Large intestine (tissue), 3 donors: ENCODE results near the gene ROBO2. TPM values are rescaled to one million over a fixed set of nuclear protein-coding genes. Genes with fewer than 3 reads are reported as not detected.

ENCODE experiments used
- DNase-seq, 2 donors: peaks; one replicate each; pipeline versions ENCODE4 v3.0.0 to v3.0.0-alpha.2; 2013
- H3K27ac ChIP-seq: one replicate; pipeline ENCODE4 v1.5.1; 2013; ENCODE audit warnings: low read length
- H3K27me3 ChIP-seq: 2 replicates; pipeline ENCODE4 v1.6.1; 2013; ENCODE audit warnings: low read length; ENCODE audit not compliant: control insufficient read depth, insufficient read depth
- H3K36me3 ChIP-seq: 2 replicates; pipeline ENCODE4 v1.6.1; 2013; ENCODE audit warnings: low read length; ENCODE audit not compliant: control insufficient read depth, insufficient read depth
- H3K4me1 ChIP-seq: one replicate; pipeline ENCODE4 v1.6.1; 2013; ENCODE audit warnings: low read length; ENCODE audit not compliant: control insufficient read depth, insufficient read depth
- H3K4me3 ChIP-seq: one replicate; pipeline ENCODE4 v1.5.1; 2013; ENCODE audit warnings: low read length
- H3K9me3 ChIP-seq: one replicate; pipeline ENCODE4 v1.6.1; 2013; ENCODE audit warnings: mild to moderate bottlenecking, low read depth, low read length, moderate library complexity; ENCODE audit not compliant: control insufficient read depth
- WGBS: methylation state at CpG from one replicate; pipeline ENCODE4 v1.1.5; 2013; ENCODE audit warnings: low lambda C conversion rate; ENCODE audit not compliant: insufficient coverage; 5-methylcytosine and 5-hydroxymethylcytosine counted together
- polyA plus RNA-seq: library from polyadenylated mRNA; unstranded; fragments of 120-200 nt; gene quantifications from one replicate; pipeline ENCODE4 v1.2.1, GENCODE V29; 2013

Gene ROBO2
- polyA plus RNA-seq, 1 donor: 9.6 TPM

DNA sequence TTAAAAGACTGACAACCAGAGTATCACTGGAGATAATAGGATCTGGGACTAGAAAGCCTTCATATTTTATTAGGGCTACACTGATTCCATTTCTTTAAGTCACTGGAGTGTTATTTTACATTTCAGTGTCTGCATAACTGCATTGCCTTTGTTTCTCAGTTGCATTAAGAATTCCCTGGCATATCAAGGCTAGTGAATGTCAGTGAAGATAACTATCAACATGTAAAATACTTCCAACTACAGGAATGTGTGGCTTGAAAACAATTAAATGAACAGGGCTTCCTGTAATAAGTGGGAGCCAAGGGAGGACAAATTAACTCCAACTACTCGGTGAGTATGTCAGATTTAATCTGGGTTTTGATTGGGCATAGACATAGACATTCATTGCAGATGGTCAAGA, 628.5 kb downstream of the ROBO2 start:
- no peaks in the 10 kb centered on the region for H3K36me3 ChIP-seq
- no CpG with 5 or more reads among the region's 1 CpG for whole genome bisulfite sequencing

DNA sequence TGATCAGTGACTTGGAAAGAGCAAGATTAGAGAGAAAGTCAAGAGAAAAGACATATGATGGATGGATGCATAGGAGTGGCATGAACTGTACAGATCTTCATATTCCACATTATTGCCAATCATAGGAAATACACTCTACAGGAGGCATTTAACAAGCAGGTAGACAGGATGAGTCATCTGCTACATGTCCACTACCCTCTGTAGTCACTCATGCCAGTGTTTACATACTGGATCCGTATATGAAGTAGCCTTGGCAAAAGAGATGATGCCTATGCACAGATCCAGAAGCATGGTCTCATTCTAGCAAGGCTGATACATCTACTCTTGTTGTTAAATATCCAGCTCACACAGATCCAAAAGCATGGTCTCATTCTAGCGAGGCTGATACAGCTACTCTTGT, 632.1 kb downstream of the ROBO2 start:
- WGBS: no CpG with 5 or more reads among the region's 2 CpGs
- Histone ChIP-seq H3K4me1 (no peaks in the 10 kb centered on the region), H3K27ac (no peak overlapping the region), H3K27me3 (no peaks in the 10 kb centered on the region), H3K36me3 (no peaks in the 10 kb centered on the region), H3K4me3 (no peak overlapping the region), H3K9me3 (no peaks in the 10 kb centered on the region)
- no peak for DNase-seq

More for the DNA sequence above, 628.5 kb downstream of the ROBO2 start:
- Histone ChIP-seq H3K27me3 (no peaks in the 10 kb centered on the region), H3K4me3 (no peak overlapping the region), H3K27ac (no peak overlapping the region), H3K9me3 (no peaks in the 10 kb centered on the region), H3K4me1 (no peaks in the 10 kb centered on the region)
- no peak for DNase-seq

DNA sequence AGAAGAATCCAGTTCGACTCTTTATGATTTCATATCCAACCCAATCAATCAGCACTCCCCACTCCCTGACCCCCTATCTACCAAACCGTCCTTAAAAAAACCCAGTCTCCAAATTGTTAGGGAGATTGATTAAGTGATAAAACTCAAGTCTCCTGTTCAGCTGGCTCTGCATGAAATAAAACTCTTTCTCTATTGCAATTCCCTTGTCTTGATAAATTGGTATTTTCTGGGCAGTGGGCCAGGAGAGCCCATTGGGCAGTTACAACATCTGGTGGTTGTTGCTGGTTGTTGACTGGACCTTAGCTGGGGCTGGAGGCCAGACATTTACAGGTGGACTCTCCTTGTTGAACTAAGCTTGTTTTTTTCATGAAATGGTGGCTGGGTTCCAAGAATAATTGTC, 642.3 kb downstream of the ROBO2 start:
- no peak for DNase-seq
- H3K27me3 ChIP-seq: no peaks in the 10 kb centered on the region
- no peaks in the 10 kb centered on the region for H3K4me1 ChIP-seq
- WGBS: no CpG with 5 or more reads among the region's 2 CpGs
- H3K9me3 ChIP-seq: no peaks in the 10 kb centered on the region
- no peak overlapping the region for H3K27ac ChIP-seq
- no peaks in the 10 kb centered on the region for H3K36me3 ChIP-seq
- H3K4me3 ChIP-seq: no peak overlapping the region

DNA sequence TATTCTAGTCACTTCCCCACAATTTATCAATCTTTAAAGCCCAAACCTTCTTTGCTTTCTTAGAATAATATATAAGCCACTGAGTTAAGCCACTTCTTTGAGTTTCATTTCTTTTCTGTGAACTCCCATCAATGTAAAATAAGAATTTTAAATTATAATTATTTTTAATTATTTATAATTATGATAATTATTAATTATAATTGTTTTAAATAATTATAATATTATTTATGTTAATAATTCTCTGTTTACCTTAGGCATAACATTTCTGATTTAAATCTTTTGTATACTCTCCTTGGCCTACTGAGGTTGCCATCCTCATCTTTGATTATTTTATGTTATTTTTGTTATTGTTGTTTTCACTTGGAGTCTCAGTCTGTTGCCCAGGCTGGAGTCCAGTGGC, 644.2 kb downstream of the ROBO2 start:
- no peaks in the 10 kb centered on the region for H3K36me3 ChIP-seq
- no peaks in the 10 kb centered on the region for H3K9me3 ChIP-seq
- H3K4me1 ChIP-seq: no peaks in the 10 kb centered on the region
- DNase-seq: no peak
- H3K27me3 ChIP-seq: no peaks in the 10 kb centered on the region
- H3K4me3 ChIP-seq: no peak overlapping the region
- H3K27ac ChIP-seq: no peak overlapping the region

DNA sequence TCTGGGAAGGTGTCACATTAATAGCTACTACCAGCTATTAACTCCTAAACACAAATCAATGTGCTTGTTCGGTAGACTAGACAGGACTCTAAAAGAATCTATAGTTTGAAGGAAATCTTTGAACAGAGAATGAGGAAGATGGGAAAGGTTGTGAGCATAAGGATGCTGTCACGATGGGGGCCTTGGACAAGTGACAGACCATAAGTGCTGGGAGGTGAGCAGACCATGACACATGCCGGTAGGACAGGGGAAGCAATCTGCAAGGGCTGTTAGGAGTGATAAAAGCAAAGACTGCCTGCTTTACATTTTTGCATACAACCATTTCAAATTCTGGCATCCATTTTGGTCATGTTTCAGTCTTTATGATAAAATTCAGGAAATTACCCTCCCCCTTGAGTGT, 645.8 kb downstream of the ROBO2 start:
- H3K27ac ChIP-seq: no peak overlapping the region
- no peaks in the 10 kb centered on the region for H3K4me1 ChIP-seq
- H3K9me3 ChIP-seq: no peaks in the 10 kb centered on the region
- no peaks in the 10 kb centered on the region for H3K27me3 ChIP-seq
- no CpG with 5 or more reads among the region's 3 CpGs for WGBS
- H3K36me3 ChIP-seq: no peaks in the 10 kb centered on the region
- H3K4me3 ChIP-seq: no peak overlapping the region
- DNase-seq: no peak

DNA sequence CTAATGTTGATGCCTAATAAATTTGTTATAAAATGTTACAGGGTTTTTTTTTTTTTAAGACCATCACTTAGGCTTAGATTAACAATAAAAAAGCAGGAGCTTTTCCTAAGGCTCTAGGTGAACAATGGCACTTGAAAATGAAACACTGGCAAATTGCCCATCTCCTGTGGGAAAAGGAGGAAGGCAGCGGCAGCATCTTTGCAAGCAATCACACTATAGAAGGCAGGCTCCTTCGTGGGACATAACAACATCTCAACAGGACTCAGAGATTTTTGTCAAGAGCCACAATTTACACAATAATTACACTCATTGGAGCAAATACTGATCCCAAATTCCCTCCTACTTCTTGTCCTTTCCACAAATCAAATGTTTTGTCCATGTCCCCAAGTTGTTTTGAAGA, 646.7 kb downstream of the ROBO2 start:
- Histone ChIP-seq H3K4me3 (no peak overlapping the region), H3K9me3 (no peaks in the 10 kb centered on the region), H3K27me3 (no peaks in the 10 kb centered on the region), H3K27ac (no peak overlapping the region), H3K36me3 (no peaks in the 10 kb centered on the region), H3K4me1 (no peaks in the 10 kb centered on the region)
- WGBS: 0% methylated on average over 1 of the region's 2 CpGs
- DNase-seq: no peak

DNA sequence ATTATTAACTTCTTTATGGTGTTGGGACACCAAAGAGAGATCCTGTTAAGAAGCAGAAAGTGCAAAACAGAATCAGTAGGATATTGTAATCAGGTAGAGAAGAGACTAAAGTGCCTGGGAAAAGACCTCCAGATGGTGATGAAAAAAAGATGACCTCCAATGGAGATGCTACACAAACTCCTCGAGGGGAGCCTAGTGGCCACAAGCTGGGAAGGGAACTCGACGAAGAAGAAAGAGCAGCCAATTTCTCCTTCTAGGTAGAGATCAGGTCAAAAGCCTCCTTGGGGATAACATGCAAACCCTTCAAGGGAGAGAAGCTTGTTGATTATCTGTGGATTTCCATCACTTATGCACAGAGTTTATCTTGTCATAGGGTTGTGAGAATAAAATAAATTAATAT, 647.6 kb downstream of the ROBO2 start:
- Histone ChIP-seq H3K9me3 (no peaks in the 10 kb centered on the region), H3K27me3 (no peaks in the 10 kb centered on the region), H3K27ac (no peak overlapping the region), H3K4me1 (no peaks in the 10 kb centered on the region), H3K36me3 (no peaks in the 10 kb centered on the region), H3K4me3 (no peak overlapping the region)
- no peak for DNase-seq
- WGBS: no CpG with 5 or more reads among the region's 3 CpGs

DNA sequence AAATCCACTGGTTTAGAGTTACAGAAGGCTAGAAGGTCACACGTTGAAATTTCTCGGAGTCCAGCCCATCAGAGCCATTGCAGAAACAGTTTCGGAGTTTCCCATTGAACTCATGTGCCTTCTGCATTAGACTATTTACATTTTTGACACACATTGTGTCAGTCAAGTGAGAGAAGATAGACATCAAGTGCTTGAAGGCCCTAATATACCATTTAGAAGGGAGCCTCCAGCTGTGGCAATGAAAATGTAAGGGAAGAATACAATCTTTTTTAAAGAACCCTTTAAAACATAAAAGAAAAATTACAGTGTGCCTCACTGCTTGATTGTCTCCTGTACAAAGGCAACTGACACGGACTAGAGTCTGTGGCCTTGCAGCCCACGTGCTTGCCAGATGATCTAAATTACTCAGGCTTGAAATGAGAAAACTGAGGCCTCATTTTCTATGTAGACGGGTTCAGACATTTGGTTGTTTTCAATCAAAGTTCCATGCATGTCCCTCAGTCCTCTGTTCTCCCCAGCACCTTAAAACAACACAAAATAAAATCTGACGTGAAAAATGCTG, 650.5 kb downstream of the ROBO2 start:
- no peaks in the 10 kb centered on the region for H3K9me3 ChIP-seq
- H3K4me3 ChIP-seq: no peak overlapping the region
- H3K36me3 ChIP-seq: no peaks in the 10 kb centered on the region
- H3K27ac ChIP-seq: no peak overlapping the region
- H3K4me1 ChIP-seq: no peaks in the 10 kb centered on the region
- 82% methylated on average over 2 of the region's 7 CpGs for WGBS
- DNase-seq: no peak
- no peaks in the 10 kb centered on the region for H3K27me3 ChIP-seq

DNA sequence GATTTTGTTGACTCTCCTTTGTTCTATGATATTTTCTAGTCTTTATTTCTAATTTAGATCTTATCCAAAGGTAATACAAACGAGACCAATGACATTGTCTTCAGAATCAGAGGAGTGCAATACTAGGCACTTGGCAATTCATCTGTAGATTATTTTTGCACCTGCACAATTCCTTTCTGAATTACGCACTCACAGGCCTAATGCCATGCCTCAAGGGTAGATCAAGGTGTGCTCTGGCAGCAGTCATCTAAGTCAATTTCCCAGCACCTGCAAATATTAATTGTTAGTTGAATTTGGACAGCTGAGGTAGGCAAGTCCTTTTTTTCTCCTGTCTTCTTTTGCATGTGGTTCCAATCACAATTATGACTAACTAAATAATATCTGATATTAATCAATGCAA, 653.2 kb downstream of the ROBO2 start:
- Histone ChIP-seq H3K4me3 (no peak overlapping the region), H3K27ac (no peak overlapping the region)
- WGBS: 100% methylated on average over 1 of the region's 2 CpGs

DNA sequence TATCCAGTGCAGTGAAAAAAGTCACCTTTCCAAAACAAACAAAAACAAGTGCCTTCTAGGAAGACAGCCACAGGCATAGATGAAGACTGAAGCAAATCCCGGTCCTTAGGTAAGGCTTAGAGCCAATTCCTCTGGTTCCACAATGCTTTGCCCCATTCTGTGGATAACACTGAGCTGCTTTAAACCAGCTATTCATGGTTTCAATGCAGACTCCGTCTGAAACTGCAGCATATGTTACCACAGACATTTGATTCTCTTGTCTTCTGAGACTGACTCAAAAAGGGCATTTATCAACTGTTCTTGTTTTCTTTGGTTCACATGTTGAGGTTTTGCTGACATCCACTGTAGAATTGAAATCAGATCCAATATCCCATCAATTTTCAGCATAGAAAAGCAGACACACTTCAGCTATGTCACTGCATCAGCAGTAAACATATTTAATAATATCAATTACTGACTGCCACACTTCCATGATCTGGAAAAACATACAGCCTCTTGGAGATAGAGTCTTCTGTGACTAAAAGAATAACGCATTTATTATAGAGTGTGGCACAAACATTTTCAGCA, 659.3 kb downstream of the ROBO2 start:
- H3K9me3 ChIP-seq: no peaks in the 10 kb centered on the region
- H3K4me3 ChIP-seq: no peak overlapping the region
- no peak overlapping the region for H3K27ac ChIP-seq
- no peaks in the 10 kb centered on the region for H3K27me3 ChIP-seq
- no peaks in the 10 kb centered on the region for H3K36me3 ChIP-seq
- no peak for DNase-seq
- 100% methylated on average over 1 of the region's 3 CpGs for WGBS
- H3K4me1 ChIP-seq: no peaks in the 10 kb centered on the region

More for the DNA sequence above, 653.2 kb downstream of the ROBO2 start:
- Histone ChIP-seq H3K9me3 (no peaks in the 10 kb centered on the region), H3K36me3 (no peaks in the 10 kb centered on the region), H3K27me3 (no peaks in the 10 kb centered on the region), H3K4me1 (no peaks in the 10 kb centered on the region)
- DNase-seq: no peak
